Measurements from ENCODE around the gene THTPA. TPM values are rescaled to one million over a fixed set of nuclear protein-coding genes. Genes with fewer than 3 reads are reported as not detected.

The THTPA gene
- polyA plus RNA-seq, 3 donors: 15.3 to 18.2 (median 17.0) TPM

DNA sequence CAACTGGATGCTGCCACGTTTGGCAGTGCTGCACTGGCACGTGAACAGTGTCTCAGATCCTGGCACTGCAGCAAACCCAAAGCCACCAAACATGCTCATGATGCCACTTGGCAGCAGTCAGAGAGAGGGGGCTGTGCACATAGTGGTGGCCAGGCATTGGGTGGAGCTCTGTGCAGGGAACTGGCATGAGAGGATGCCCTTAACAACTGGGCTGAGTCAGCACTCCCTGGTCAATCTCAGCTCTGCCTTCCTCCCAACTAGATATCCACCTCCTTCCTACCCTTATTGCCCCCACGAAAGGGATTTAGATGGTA, 41.5 kb upstream of the THTPA start:
- H3K9me3 ChIP-seq (replicated peaks in 1 of 2; ENCODE audit: control insufficient read depth in 1 of 2, insufficient read depth in 1 of 2, low read length in 2 of 2): no peaks in the 10 kb centered on the region
- H3K4me2 ChIP-seq (replicated peaks; ENCODE audit: extremely low read depth, low read length, poor library complexity, severe bottlenecking): no peak overlapping the region
- no peaks in the 10 kb centered on the region for H3K36me3 ChIP-seq (replicated peaks in 1 of 2; ENCODE audit: control insufficient read depth in 1 of 2, insufficient read depth in 2 of 2, low read length in 2 of 2)
- TF ChIP-seq, protein P1, sequence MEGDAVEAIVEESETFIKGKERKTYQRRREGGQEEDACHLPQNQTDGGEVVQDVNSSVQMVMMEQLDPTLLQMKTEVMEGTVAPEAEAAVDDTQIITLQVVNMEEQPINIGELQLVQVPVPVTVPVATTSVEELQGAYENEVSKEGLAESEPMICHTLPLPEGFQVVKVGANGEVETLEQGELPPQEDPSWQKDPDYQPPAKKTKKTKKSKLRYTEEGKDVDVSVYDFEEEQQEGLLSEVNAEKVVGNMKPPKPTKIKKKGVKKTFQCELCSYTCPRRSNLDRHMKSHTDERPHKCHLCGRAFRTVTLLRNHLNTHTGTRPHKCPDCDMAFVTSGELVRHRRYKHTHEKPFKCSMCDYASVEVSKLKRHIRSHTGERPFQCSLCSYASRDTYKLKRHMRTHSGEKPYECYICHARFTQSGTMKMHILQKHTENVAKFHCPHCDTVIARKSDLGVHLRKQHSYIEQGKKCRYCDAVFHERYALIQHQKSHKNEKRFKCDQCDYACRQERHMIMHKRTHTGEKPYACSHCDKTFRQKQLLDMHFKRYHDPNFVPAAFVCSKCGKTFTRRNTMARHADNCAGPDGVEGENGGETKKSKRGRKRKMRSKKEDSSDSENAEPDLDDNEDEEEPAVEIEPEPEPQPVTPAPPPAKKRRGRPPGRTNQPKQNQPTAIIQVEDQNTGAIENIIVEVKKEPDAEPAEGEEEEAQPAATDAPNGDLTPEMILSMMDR (IDR thresholded peaks at IDR 0.05): no peak
- no peak overlapping the region for H3K27ac ChIP-seq (ENCODE audit: low read depth in 1 of 2, low read length in 2 of 2)
- no peaks in the 10 kb centered on the region for H3K27me3 ChIP-seq (ENCODE audit: control insufficient read depth in 2 of 2, insufficient read depth in 2 of 2, low read length in 2 of 2)
- H2AFZ ChIP-seq (ENCODE audit: insufficient read depth, low read depth, low read length, poor library complexity, severe bottlenecking): no peak overlapping the region
- WGBS (ENCODE audit: insufficient coverage): 100% methylated on average over 2 of the region's 3 CpGs
- H3K27ac Mint-ChIP-seq: no peak overlapping the region
- no peak overlapping the region for H3K4me3 ChIP-seq (replicated peaks in 1 of 3; ENCODE audit: low read depth in 2 of 3, low read length in 3 of 3)
- no peaks in the 10 kb centered on the region for H4K20me1 ChIP-seq (ENCODE audit: insufficient read depth, low read length)
- intact Hi-C loops (cut with micrococcal nuclease): no loop called here
- H3K36me3 Mint-ChIP-seq: peaks cover 0 to 1% of the 10 kb centered on the region in 2 donors
- peaks cover 1 to 8% (median 2%) of the 10 kb centered on the region in 3 donors for H3K27me3 Mint-ChIP-seq (ENCODE audit: low read depth in 3 of 3)
- H3K79me2 ChIP-seq (ENCODE audit: insufficient read depth, low read length): no peaks in the 10 kb centered on the region
- no peaks in the 10 kb centered on the region for H3K4me1 ChIP-seq (ENCODE audit: control insufficient read depth in 1 of 2, insufficient read depth in 2 of 2, low read length in 2 of 2)
- no peak overlapping the region for H3K9ac ChIP-seq (ENCODE audit: insufficient read depth, low read length, poor library complexity, severe bottlenecking)
- H3K9me3 Mint-ChIP-seq: no peaks in the 10 kb centered on the region
- no peak for DNase-seq
- no peak overlapping the region for H3K4me3 Mint-ChIP-seq
- peaks cover 6% of the 10 kb centered on the region for H3K4me1 Mint-ChIP-seq

DNA sequence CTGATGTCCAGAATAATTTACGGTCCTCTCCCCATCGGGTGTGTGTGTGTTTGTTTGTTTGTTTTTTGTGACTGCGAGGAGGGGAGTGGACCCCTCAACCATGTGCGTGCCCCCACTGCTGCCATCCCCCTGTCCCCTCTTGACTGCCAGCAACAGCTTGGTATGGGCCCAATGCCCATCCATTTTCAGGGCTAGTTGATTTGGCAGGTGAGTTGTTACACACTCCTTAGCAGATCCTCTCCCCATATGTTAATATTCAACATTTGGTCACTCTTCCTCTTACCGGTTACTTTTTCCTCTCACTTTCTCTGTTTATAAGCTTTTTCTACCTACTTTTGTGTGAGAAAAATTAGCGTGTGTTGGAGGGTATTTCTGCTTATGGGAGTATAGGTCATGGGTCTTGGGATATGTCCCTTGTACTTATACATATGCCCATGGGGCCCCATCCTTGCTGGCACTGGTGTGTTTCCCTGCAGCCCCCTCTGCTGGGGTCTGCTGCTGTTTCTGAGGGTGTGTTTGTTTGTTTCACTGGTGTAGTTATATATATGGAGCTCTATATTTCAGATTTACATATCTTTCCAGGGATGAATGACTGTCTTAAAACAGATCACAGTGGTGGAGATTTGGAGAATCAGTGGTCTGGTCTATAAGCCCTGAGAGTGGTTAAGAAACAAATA, 38.3 kb upstream of the THTPA start:
- no peaks in the 10 kb centered on the region for H4K20me1 ChIP-seq (ENCODE audit: insufficient read depth, low read length)
- no peak overlapping the region for H3K4me2 ChIP-seq (replicated peaks; ENCODE audit: extremely low read depth, low read length, poor library complexity, severe bottlenecking)
- H3K9ac ChIP-seq (ENCODE audit: insufficient read depth, low read length, poor library complexity, severe bottlenecking): no peak overlapping the region
- no peaks in the 10 kb centered on the region for H3K79me2 ChIP-seq (ENCODE audit: insufficient read depth, low read length)
- no CpG with 5 or more reads among the region's 6 CpGs for WGBS (ENCODE audit: insufficient coverage)
- H3K9me3 Mint-ChIP-seq: no peaks in the 10 kb centered on the region
- no peaks in the 10 kb centered on the region for H3K36me3 ChIP-seq (replicated peaks in 1 of 2; ENCODE audit: control insufficient read depth in 1 of 2, insufficient read depth in 2 of 2, low read length in 2 of 2)
- intact Hi-C loops (cut with micrococcal nuclease): no loop called here
- TF ChIP-seq, protein P1 (IDR thresholded peaks at IDR 0.05): no peak
- H3K27me3 Mint-ChIP-seq (ENCODE audit: low read depth in 3 of 3): peaks cover 1 to 6% (median 2%) of the 10 kb centered on the region in 3 donors
- peaks cover 14 to 18% of the 10 kb centered on the region in 2 donors for H3K4me1 ChIP-seq (ENCODE audit: control insufficient read depth in 1 of 2, insufficient read depth in 2 of 2, low read length in 2 of 2)
- H3K4me3 Mint-ChIP-seq: no peak overlapping the region
- H3K27me3 ChIP-seq (ENCODE audit: control insufficient read depth in 2 of 2, insufficient read depth in 2 of 2, low read length in 2 of 2): no peaks in the 10 kb centered on the region
- H3K4me3 ChIP-seq (replicated peaks in 1 of 3; ENCODE audit: low read depth in 2 of 3, low read length in 3 of 3): no peak overlapping the region
- H3K9me3 ChIP-seq (replicated peaks in 1 of 2; ENCODE audit: control insufficient read depth in 1 of 2, insufficient read depth in 1 of 2, low read length in 2 of 2): no peaks in the 10 kb centered on the region
- no peak overlapping the region for H3K27ac Mint-ChIP-seq
- no peak overlapping the region for H2AFZ ChIP-seq (ENCODE audit: insufficient read depth, low read depth, low read length, poor library complexity, severe bottlenecking)
- peaks cover 15% of the 10 kb centered on the region for H3K4me1 Mint-ChIP-seq
- H3K27ac ChIP-seq (ENCODE audit: low read depth in 1 of 2, low read length in 2 of 2): no peak overlapping the region
- H3K36me3 Mint-ChIP-seq: no peaks in the 10 kb centered on the region
- no peak for DNase-seq
